HG03097 (cell line): Measurements from ENCODE around the gene CRTC3.
"Not testable (repeated sequence)": the region's sequence is repeated elsewhere in the genome, so short reads cannot be mapped to it uniquely, and the experiment has no call there.

Source experiments
- ATAC-seq: cut with Tn5 transposase; IDR thresholded peaks from one replicate; pipeline ENCODE4 v1.9.1; 2021; ENCODE audit not compliant: unreplicated experiment, low FRiP score

CRTC3 gene

GRCh38 chr15:90645873-90646575 is 116.3 kb downstream of the CRTC3 start:
- ATAC-seq: no peak

- ATAC-seq: no peak
Observed at GRCh38 chr15:90646662-90647305, 117.1 kb downstream of the CRTC3 start.

DNA sequence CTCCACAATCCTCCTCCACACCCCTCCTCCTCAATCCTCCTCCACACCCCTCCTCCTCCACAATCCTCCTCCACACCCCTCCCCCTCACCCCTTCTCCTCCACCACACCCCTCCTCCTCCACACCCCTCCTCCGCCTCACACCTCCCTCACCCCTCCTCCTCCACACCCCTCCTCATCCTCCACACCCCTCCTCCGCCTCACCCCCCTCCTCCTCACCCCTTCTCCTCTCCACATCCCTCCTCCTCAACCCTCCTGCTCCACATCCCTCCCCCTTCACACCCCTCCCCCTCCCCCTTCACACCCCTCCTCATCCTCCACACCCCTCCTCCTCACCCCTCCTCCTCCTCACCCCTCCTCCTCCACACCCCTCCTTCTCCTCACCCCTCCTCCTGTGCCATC is 117.6 kb downstream of the CRTC3 start:
- ATAC-seq: no peak

DNA sequence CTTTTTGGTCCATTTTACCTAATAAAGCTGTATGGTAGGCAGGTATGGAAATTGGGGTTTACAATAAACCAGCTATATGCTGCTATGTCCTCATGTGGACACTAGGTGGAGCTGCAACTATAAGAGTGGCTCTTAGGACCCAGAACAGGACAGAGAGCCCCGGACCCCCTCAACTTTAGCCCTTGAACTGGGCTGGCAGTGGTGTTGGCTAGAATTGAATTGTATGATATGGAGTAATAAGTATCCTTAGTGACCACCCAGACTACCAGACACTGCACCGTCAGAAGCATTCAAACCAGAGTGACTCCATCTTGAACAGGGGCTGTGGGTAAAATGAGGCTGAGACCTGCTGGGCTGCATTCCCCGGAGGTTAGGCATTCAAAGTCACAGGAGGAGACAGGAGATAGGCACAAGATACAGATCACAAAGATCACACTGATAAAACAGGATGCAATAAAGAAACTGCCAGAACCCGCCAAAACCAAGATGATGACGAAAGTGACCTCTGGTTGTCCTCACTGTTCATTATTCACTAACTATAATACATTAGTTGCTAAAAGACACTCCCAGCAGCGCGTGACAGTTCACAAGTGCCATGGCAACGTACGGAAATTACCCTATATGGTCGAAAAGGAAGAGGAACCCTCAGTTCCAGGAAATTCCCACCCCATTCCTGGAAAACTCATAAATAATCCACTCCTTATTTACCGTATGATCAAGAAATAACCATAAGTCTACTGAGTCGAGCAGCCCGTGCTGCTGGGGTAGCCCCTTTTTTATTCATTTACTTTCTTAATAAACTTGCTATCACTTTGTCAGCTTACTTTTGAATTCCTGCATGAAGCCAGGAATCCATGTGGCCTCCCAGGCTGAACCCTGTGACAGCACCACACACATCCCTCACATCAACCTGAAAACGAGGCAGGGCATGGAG is 118.7 kb downstream of the CRTC3 start:
- no peak for ATAC-seq

GRCh38 chr15:90650117-90650955 is 120.6 kb downstream of the CRTC3 start:
- no peak for ATAC-seq

DNA sequence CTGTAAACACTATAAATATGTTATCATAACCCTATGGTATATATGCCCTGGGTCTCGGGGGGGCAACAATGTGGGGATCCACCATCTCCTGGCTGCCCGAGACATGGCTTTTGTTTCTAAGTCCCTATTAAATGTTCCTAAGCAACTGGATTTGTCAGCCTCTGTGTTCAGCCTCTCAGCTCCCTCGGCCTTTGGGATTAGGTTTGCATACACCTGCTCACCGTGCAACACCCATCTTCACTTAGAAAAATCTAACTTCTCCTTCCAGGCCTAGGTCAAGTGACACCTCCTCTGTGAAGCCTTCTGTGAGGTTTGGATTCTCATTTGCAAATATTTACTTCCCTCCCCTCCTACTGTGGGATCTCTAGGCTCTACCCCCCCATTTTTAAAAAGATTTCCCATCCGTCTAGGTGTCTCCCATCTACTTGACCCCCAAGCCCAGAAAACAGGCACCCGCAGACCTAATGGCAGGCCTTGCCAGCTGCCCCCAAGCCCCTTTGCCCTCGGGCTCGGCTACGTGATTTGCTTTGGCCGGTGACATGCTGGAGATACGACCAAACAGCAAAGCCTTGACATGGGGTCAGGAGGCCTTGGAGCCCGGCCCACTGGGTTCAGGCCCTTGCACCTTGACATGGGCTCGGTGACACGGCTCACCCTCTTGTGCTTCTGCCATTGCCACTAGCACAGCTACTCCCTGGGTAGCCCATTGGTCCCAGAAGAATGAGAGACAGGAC is 121.4 kb downstream of the CRTC3 start:
- ATAC-seq: no peak

DNA sequence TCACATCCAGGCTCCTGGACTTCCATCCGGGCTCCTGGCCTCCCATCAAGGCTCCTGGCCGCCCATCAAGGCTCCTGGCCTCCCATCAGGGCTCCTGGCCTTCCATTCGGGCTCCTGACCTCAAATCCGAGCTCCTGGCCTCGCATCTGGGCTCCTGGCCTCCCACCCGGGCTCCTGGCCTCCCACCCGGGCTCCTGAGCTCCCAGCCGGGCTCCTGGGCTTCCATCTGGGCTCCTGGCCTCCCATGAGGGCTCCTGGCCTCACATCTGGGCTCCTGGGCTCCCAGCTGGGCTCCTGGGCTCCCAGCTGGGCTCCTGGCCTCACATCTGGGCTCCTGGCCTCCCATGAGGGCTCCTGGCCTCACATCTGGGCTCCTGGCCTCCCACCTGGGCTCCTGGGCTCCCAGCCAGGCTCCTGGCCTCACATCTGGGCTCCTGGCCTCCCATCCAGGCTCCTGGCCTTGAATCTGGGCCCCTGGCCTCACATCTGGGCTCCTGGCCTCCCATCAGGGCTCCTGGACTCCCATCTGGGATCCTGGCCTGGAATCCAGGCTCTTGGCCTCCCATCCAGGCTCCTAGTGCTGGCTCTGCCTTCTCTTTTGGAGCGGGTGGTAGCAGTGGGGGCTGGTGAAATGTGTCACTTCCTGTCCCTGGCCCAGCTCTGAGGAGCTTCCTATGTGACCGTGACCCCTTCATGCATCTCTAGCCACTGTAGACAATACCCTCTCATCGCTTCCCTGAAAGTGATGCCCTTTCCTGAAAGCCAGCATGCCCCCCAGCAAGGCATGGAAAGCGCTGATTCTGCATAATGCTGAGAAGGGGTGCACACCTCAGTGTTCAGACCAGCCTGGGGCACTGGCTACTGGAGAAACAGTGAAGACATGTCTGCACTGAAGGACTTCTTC is 124.8 kb downstream of the CRTC3 start:
- no peak for ATAC-seq

GRCh38 chr15:90657520-90658172 is 127.9 kb downstream of the CRTC3 start:
- ATAC-seq: not testable (repeated sequence)

GRCh38 chr15:90659481-90659880 is 129.8 kb downstream of the CRTC3 start:
- no peak for ATAC-seq

DNA sequence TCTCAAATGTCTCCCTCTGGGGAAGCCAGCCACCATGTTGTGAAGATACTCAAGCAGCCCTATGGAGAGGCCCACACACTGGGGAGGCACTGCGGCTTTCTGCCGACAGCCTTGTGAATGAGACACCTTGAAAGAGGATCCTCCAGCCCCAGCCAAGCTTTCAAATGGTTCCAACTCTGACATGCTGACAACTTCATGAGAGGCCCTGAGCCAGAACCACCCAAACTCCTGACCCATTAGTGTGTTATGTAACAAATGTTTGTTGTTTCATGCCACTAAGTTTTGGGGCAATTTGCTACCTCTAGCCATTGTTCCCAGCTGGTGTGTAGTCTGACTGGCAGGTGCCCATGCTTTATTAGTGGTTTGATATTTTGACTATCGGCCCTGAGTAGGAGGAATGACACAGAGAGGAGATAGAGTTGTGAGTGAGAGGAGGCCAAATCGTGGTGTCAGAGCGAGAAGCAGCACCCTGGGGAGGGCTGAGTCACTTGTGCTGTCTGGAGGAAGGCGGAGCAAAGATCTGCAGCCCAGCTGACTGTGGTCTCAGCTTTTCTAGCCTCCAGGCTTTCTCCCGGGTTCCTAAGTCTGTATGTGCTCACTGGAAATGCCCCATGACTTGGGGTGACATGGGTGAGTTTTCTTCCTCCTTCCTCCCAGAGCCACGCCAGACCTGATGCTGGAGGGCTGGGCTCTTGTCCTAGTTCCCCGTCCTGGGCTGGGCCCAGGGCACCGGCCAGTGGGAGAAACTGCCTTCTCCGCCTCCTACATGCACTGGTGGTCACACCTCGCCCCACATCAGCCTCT is 130.7 kb downstream of the CRTC3 start:
- peak; percentile 41 for ATAC-seq

DNA sequence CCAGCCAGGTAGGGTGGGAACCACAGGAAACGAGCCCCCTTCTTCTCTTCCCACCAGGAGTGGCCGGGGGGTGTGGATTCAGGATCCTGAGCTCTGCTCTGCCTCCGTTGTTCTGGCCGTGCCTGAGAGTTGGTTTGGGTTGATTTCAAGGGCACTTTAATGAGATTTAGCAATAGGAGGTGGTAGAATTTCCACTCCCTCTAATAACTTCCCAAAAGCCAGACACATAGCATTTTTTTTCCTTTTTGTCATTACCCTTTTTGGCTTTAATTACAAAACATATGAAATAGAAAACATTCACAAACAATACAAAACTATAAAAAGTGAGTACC is 131.2 kb downstream of the CRTC3 start:
- ATAC-seq: not testable (repeated sequence)

GRCh38 chr15:90664081-90664461 is 134.3 kb downstream of the CRTC3 start:
- not testable (repeated sequence) for ATAC-seq

DNA sequence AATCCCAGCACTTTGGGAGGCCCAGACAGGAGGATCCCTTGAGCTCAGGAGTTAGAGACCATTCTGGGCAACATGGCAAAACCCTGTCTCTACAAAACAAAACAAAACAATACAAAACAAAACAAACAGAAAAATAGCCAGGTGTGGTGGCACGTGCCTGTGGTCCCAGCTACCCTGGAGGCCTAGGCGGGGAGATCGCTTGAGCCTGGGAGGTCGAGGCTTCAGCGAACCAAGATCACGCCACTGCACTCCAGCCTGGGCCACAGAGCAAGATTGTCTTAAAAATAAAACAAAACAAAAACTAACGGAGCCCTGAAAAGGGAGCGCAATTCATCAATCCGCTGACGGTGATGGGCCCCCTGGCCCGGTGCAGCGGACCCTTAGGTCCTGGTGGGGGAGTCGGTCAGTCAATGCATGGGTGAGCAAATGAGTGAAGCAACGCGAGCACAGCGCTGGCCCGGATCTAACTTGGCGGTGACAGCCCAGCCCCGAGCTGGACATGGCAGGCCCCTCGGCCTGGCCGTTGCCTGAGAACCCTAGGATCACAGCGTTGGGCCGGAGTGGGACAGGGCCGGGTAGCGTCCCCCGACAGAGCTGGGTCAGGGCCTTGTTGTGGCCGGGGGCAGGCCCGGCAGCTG is 135.0 kb downstream of the CRTC3 start:
- ATAC-seq: no peak

DNA sequence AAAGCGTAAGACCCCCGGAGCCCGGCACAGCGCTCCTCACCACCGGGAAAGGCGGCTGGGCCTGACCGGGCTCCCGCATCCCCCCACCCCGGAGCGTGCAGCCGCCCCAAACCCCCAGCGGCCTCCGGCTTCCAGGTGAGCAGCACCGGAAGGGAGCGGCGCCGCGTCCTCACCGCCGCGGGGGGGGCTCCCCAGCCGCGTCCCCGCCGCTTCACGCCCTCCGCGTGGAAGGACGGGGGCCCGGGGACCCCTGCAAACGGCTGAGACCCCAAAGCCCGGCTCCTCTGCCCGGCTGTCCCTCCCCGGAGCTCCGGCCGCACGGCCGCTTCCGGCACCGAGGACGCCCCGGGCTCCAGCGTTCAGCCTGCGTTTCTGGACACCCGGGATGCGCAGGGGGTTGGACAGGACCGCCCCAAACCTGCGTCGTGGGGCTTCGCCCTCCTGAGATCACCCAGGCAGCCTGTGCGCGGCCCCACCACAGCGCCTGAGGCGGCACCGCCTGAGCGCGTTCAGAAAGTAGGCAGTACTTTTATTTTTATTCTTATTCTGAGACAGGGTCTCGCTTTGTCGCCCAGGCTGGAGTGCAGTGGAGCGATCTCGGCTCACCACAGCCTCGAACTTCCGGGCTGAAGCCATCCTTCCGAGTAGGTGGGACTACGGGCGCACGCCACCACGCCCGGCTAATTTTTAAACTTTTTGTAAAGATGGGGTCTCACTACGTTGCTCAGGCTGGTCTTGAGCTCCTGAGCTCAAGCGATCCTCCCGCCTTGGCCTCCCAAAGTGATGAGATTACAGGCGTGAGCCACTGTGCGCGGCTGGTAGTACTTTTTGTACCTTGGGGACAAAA is 135.8 kb downstream of the CRTC3 start:
- peak; percentile 48 for ATAC-seq

GRCh38 chr15:90666135-90666909 is 136.6 kb downstream of the CRTC3 start:
- no peak for ATAC-seq
